Vagina (tissue), 2 donors: ENCODE results near the gene CABCOCO1.

ENCODE experiments used
- POLR2A ChIP-seq, 2 donors: fragments of 450-650 bp; IDR thresholded peaks; one replicate each; pipeline ENCODE4 v1.6.1; 2017; ENCODE audit warnings: antibody characterized with exemption in 2 of 2, mild to moderate bottlenecking in 2 of 2, moderate library complexity in 2 of 2
- POLR2AphosphoS5 ChIP-seq, 2 donors: sonication (generic); formaldehyde crosslinking; IDR thresholded peaks; one replicate each; pipeline ENCODE4 v1.9.0; 2017; ENCODE audit warnings: antibody characterized with exemption in 2 of 2, mild to moderate bottlenecking in 2 of 2, low read depth in 1 of 2; ENCODE audit not compliant: insufficient read depth in 1 of 2
- TF ChIP-seq, protein P1 (sequence below), 3 experiments: fragments of 450-650 bp in 2 of 3; fragments of 200-600 bp in 1 of 3; sonication (generic) in 1 of 3; IDR thresholded peaks; one replicate each; pipeline ENCODE4 v1.5.1; 2017 to 2019; ENCODE audit warnings: antibody characterized with exemption in 3 of 3, mild to moderate bottlenecking in 2 of 3, moderate library complexity in 2 of 3

DNA sequence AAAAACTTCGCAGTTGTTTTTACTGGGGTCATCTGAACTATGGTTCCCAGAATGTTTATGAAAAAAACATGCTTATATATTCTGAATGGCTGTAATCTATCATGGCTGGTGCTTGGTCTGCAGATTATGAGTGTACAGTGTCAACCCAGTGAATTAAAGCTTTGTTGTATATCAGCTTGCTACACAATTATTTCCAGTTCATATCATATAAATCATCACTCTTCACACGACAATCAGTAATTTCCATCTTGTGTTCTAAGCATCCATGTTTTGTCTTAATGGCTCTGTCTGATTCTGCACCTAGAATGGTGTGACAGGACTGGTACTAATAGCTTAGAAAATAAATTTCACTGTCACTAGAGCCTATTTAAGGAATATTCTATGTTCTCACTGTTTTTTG lies 83.6 kb downstream of the CABCOCO1 start:
- TF ChIP-seq POLR2A (IDR thresholded peaks at IDR 0.05), result no peak
- TF ChIP-seq, protein P1, sequence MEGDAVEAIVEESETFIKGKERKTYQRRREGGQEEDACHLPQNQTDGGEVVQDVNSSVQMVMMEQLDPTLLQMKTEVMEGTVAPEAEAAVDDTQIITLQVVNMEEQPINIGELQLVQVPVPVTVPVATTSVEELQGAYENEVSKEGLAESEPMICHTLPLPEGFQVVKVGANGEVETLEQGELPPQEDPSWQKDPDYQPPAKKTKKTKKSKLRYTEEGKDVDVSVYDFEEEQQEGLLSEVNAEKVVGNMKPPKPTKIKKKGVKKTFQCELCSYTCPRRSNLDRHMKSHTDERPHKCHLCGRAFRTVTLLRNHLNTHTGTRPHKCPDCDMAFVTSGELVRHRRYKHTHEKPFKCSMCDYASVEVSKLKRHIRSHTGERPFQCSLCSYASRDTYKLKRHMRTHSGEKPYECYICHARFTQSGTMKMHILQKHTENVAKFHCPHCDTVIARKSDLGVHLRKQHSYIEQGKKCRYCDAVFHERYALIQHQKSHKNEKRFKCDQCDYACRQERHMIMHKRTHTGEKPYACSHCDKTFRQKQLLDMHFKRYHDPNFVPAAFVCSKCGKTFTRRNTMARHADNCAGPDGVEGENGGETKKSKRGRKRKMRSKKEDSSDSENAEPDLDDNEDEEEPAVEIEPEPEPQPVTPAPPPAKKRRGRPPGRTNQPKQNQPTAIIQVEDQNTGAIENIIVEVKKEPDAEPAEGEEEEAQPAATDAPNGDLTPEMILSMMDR (IDR thresholded peaks at IDR 0.05), result no peak
- no peak for TF ChIP-seq POLR2AphosphoS5 (IDR thresholded peaks at IDR 0.05; ENCODE audit: insufficient read depth in 1 of 2, low read depth in 1 of 2)
